SK-N-MC (cell line): ENCODE results near the gene RBM25.

ENCODE experiments used
- EZH2 ChIP-seq: fragments of 200-600 bp; sonication (generic); IDR thresholded peaks from one replicate; pipeline ENCODE4 v1.6.1; 2017; ENCODE audit warnings: antibody characterized with exemption
- POLR2AphosphoS5 ChIP-seq: IDR thresholded peaks from 2 replicates; pipeline ENCODE4 v1.6.1; 2012; ENCODE audit warnings: mild to moderate bottlenecking, low read depth, low read length, borderline replicate concordance

- TF ChIP-seq EZH2 (no peak), POLR2AphosphoS5 (no peak)
Measured at GRCh38 chr14:73025544-73025943, 32.8 kb upstream of the RBM25 start.
